ENCODE data around the gene RNLS. TPM values are rescaled to one million over a fixed set of nuclear protein-coding genes. Genes with fewer than 3 reads are reported as not detected.

The RNLS gene
- total RNA-seq, 1 donor from 2014 or later, result 24.7 TPM

GRCh38 chr10:88499569-88500470, 83.3 kb downstream of the RNLS start:
- TF ChIP-seq CTCF (IDR thresholded peaks at IDR 0.05; ENCODE audit: insufficient read depth, low read length, poor library complexity, severe bottlenecking), result no peak
- no peaks in the 10 kb centered on the region for H3K27me3 ChIP-seq (ENCODE audit: control insufficient read depth, insufficient read depth, low read length)
- DNase-seq (ENCODE audit: low read depth), result peak; percentile 49

GRCh38 chr10:88497913-88498312, 85.2 kb downstream of the RNLS start:
- Histone ChIP-seq H3K27me3 (ENCODE audit: control insufficient read depth, insufficient read depth, low read length) (no peaks in the 10 kb centered on the region), H3K4me3 (ENCODE audit: low read depth, low read length) (no peak overlapping the region), H3K36me3 (ENCODE audit: control insufficient read depth, insufficient read depth, low read length) (no peaks in the 10 kb centered on the region)
- DNase-seq (ENCODE audit: low read depth), result no peak
- no peak for TF ChIP-seq CTCF (IDR thresholded peaks at IDR 0.05; ENCODE audit: insufficient read depth, low read length, poor library complexity, severe bottlenecking)

More at GRCh38 chr10:88499569-88500470, 83.3 kb downstream of the RNLS start:
- Histone ChIP-seq H3K36me3 (ENCODE audit: control insufficient read depth, insufficient read depth, low read length) (no peaks in the 10 kb centered on the region), H3K4me3 (ENCODE audit: low read depth, low read length) (no peak overlapping the region)

- TF ChIP-seq CTCF (IDR thresholded peaks at IDR 0.05; ENCODE audit: insufficient read depth, low read length, poor library complexity, severe bottlenecking), result no peak
- no peaks in the 10 kb centered on the region for H3K27me3 ChIP-seq (ENCODE audit: control insufficient read depth, insufficient read depth, low read length)
- no peak overlapping the region for H3K4me3 ChIP-seq (ENCODE audit: low read depth, low read length)
- no peak for DNase-seq (ENCODE audit: low read depth)
- H3K36me3 ChIP-seq (ENCODE audit: control insufficient read depth, insufficient read depth, low read length), result no peaks in the 10 kb centered on the region
Observed at GRCh38 chr10:88494537-88494936, 88.6 kb downstream of the RNLS start.

GRCh38 chr10:88493691-88494483, 89.2 kb downstream of the RNLS start:
- no peak for DNase-seq (ENCODE audit: low read depth)
- no peak for TF ChIP-seq CTCF (IDR thresholded peaks at IDR 0.05; ENCODE audit: insufficient read depth, low read length, poor library complexity, severe bottlenecking)
- no peak overlapping the region for H3K4me3 ChIP-seq (ENCODE audit: low read depth, low read length)
- H3K27me3 ChIP-seq (ENCODE audit: control insufficient read depth, insufficient read depth, low read length), result no peaks in the 10 kb centered on the region
- H3K36me3 ChIP-seq (ENCODE audit: control insufficient read depth, insufficient read depth, low read length), result no peaks in the 10 kb centered on the region

- TF ChIP-seq CTCF (IDR thresholded peaks at IDR 0.05; ENCODE audit: insufficient read depth, low read length, poor library complexity, severe bottlenecking), result no peak
- Histone ChIP-seq H3K4me3 (ENCODE audit: low read depth, low read length) (no peak overlapping the region), H3K36me3 (ENCODE audit: control insufficient read depth, insufficient read depth, low read length) (no peaks in the 10 kb centered on the region), H3K27me3 (ENCODE audit: control insufficient read depth, insufficient read depth, low read length) (no peaks in the 10 kb centered on the region)
- DNase-seq (ENCODE audit: low read depth), result no peak
Observed at GRCh38 chr10:88491314-88491713, 91.8 kb downstream of the RNLS start.
